Measurements from ENCODE around the gene LOC101059915.
"Not testable (repeated sequence)": the region's sequence is repeated elsewhere in the genome, so short reads cannot be mapped to it uniquely, and the experiment has no call there.

The LOC101059915 gene

DNA sequence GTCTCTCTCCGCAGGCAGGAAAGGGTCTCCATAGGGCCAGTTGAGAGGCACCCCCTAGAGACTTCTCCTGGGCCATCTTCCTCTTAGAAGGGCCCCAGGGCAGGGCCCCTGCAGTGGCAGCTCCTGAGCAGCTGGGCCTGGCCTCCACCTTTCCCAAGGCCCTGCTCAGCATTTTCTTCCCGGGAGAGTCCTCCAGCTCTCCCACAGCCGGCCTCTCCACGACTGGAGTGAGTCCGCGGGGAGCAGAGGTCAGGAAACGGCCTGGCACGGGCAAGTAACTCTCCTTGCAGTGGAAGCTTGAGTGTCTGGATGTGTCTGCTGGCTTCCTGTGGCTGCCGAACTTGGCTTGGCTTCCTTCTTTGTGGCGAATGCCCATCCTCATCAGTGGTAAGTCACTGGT lies 1.6 kb upstream of the LOC101059915 start:
- DNase-seq (peak in 1 of 2 donors; percentile 65), ATAC-seq (ENCODE audit: low FRiP score) (no peak)
- H3K36me3 ChIP-seq (ENCODE audit: control insufficient read depth in 1 of 2, insufficient read depth in 2 of 2, low read length in 1 of 2), result no peaks in the 10 kb centered on the region
- intact Hi-C loops (cut with DNase I), result no loop called here
- no peaks in the 10 kb centered on the region for H3K9me3 ChIP-seq (ENCODE audit: control insufficient read depth, low read length)
- H3K4me1 ChIP-seq (ENCODE audit: control insufficient read depth in 1 of 2, insufficient read depth in 2 of 2, low read length in 2 of 2), result no peaks in the 10 kb centered on the region
- H3K4me3 ChIP-seq (ENCODE audit: low read length in 2 of 2), result no peak overlapping the region
- WGBS, 2 donors, result 79 to 86% methylated on average over 10 of the region's 10 CpGs
- no peaks in the 10 kb centered on the region for H3K27me3 ChIP-seq (ENCODE audit: control insufficient read depth in 1 of 2, insufficient read depth in 2 of 2, low read length in 1 of 2)
- no peak overlapping the region for H3K27ac ChIP-seq (ENCODE audit: low read depth in 1 of 2, low read length in 2 of 2)

DNA sequence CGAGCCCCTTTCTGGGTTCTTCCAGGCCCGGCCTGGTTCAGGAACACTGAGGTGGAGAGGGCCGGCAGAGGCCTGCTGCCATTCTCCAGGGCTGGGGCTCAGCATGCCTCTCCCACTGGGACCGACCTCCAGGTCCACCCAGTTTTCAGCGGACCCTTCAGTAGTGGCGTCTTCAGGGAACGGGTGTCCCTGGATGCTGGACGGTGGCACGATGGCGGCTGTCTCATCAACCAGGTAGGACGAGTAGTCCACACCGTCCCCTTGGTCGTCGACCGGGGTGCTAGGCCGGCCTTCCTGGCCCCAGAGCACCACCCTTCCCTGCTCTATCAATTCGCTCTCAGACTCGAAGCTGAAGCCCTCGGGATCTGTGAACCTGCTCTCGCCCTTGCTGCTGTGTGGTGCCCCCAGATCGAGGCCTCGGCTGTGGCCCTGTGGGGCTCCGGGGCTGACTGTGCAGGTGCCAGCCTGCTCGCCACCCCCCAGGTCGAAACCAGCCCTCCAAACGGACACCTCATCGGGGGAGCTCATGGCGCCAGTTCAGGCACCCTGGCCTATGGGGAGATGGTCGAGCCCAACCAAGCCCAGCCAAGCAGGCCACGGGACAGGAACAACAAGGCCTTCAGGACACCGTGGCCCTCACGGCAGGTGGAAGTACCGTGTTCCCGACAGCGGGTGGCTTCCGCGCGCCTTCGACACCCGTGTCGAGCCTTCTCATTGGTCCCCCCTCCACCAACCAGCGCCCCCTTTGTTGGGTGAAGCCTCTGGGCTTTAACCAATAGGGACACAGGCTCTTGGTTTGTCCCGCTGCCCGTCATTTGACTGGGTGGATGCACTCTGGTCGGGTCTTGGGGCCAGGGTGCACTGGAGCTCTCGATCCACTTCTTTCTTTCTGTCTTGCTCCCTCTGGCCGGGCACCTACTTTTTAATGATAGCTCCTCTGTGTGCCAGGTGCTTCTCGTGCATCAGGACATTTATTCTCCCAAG lies 814 bp upstream of the LOC101059915 start:
- H3K4me1 ChIP-seq (ENCODE audit: control insufficient read depth in 1 of 2, insufficient read depth in 2 of 2, low read length in 2 of 2), result no peaks in the 10 kb centered on the region
- 94 to 96% methylated on average over 48 of the region's 48 CpGs for WGBS, 2 donors
- H3K4me3 ChIP-seq (ENCODE audit: low read length in 2 of 2), result no peak overlapping the region
- no peak overlapping the region for H3K27ac ChIP-seq (ENCODE audit: low read depth in 1 of 2, low read length in 2 of 2)
- DNase-seq, result peak in 1 of 2 donors; percentile 67
- intact Hi-C loops (cut with DNase I), result no loop called here
- H3K36me3 ChIP-seq (ENCODE audit: control insufficient read depth in 1 of 2, insufficient read depth in 2 of 2, low read length in 1 of 2), result no peaks in the 10 kb centered on the region
- H3K27me3 ChIP-seq (ENCODE audit: control insufficient read depth in 1 of 2, insufficient read depth in 2 of 2, low read length in 1 of 2), result no peaks in the 10 kb centered on the region
- no peak for ATAC-seq (ENCODE audit: low FRiP score)
- no peaks in the 10 kb centered on the region for H3K9me3 ChIP-seq (ENCODE audit: control insufficient read depth, low read length)

DNA sequence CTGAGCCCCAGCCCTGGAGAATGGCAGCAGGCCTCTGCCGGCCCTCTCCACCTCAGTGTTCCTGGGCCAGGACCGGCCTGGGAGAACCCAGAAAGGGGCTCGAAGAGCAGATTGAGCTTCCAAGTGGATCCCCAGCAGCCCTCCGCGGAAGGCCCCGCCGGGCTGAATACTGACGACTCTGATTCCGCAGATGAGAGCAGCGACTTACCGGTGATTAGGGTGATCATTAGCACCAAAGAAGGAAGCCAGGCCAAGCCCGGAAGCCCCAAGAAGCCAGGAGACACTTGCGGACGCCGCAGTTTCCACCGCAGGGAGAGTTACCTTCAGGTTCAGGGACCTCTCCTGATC lies 876 bp downstream of the LOC101059915 start:
- Histone ChIP-seq H3K9me3 (ENCODE audit: control insufficient read depth, low read length) (no peaks in the 10 kb centered on the region), H3K4me3 (ENCODE audit: low read length in 2 of 2) (no peak overlapping the region), H3K36me3 (ENCODE audit: control insufficient read depth in 1 of 2, insufficient read depth in 2 of 2, low read length in 1 of 2) (no peaks in the 10 kb centered on the region), H3K4me1 (ENCODE audit: control insufficient read depth in 1 of 2, insufficient read depth in 2 of 2, low read length in 2 of 2) (no peaks in the 10 kb centered on the region), H3K27me3 (ENCODE audit: control insufficient read depth in 1 of 2, insufficient read depth in 2 of 2, low read length in 1 of 2) (no peaks in the 10 kb centered on the region), H3K27ac (ENCODE audit: low read depth in 1 of 2, low read length in 2 of 2) (no peak overlapping the region)
- WGBS, 2 donors, result 93 to 95% methylated on average over 16 of the region's 16 CpGs
- ATAC-seq (ENCODE audit: low FRiP score), result no peak
- no peak for DNase-seq
- intact Hi-C loops (cut with DNase I), result no loop called here

DNA sequence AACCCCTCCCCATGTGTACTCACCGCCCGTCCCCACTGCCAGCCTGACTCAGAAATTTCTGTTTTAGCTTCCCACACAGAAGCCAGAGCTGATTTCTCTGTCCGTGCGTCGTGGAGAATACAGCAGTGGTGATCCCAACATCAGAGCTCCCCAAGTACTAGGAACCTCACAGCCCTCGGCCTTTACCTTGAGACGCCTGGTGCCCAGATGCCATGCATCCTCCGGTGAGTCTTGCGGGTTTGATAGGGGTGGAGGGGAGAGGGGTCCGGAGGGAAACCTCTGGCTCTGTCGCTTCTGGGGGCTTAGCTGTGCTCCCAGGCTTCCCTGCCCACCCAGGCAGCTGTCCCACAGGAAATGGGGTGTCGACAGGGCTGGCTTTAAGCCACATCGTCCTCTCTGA lies 2.1 kb downstream of the LOC101059915 start:
- H3K9me3 ChIP-seq (ENCODE audit: control insufficient read depth, low read length), result no peaks in the 10 kb centered on the region
- WGBS, 2 donors, result 44 to 51% methylated on average over 13 of the region's 13 CpGs
- no peak for ATAC-seq (ENCODE audit: low FRiP score)

DNA sequence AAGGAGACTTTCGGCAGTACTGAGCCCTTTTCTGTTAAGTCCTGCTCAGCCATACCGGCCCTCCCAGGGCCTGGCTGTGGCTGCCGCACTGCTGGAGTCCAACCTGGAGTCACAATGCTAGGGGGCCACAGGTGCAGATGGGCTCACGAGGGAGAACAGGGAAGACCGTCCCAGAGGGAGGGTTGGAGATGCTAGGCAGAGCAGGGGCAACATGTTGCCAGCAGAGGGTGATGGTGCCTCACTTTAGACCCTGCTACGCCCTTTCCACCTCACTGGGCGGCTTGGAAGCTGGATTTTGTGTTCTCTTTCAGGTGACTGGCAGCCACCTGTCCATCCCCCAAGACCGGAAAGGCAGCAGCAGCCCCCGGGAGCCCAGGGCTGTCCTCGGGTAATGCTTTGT lies 2.6 kb downstream of the LOC101059915 start:
- H3K36me3 ChIP-seq (ENCODE audit: control insufficient read depth in 1 of 2, insufficient read depth in 2 of 2, low read length in 1 of 2); H3K4me3 ChIP-seq (ENCODE audit: low read length in 2 of 2); H3K4me1 ChIP-seq (ENCODE audit: control insufficient read depth in 1 of 2, insufficient read depth in 2 of 2, low read length in 2 of 2); H3K27me3 ChIP-seq (ENCODE audit: control insufficient read depth in 1 of 2, insufficient read depth in 2 of 2, low read length in 1 of 2); ATAC-seq (ENCODE audit: low FRiP score); DNase-seq; intact Hi-C loops (cut with DNase I); H3K9me3 ChIP-seq (ENCODE audit: control insufficient read depth, low read length); H3K27ac ChIP-seq (ENCODE audit: low read depth in 1 of 2, low read length in 2 of 2): not testable (repeated sequence)
- WGBS, 2 donors, result 26 to 32% methylated on average over 9 to 10 of the region's 10 CpGs

More for the DNA sequence above, 2.1 kb downstream of the LOC101059915 start:
- H3K36me3 ChIP-seq (ENCODE audit: control insufficient read depth in 1 of 2, insufficient read depth in 2 of 2, low read length in 1 of 2), result no peaks in the 10 kb centered on the region
- no peak overlapping the region for H3K4me3 ChIP-seq (ENCODE audit: low read length in 2 of 2)
- H3K4me1 ChIP-seq (ENCODE audit: control insufficient read depth in 1 of 2, insufficient read depth in 2 of 2, low read length in 2 of 2), result no peaks in the 10 kb centered on the region
- DNase-seq, result no peak
- intact Hi-C loops (cut with DNase I), result no loop called here
- no peak overlapping the region for H3K27ac ChIP-seq (ENCODE audit: low read depth in 1 of 2, low read length in 2 of 2)
- H3K27me3 ChIP-seq (ENCODE audit: control insufficient read depth in 1 of 2, insufficient read depth in 2 of 2, low read length in 1 of 2), result no peaks in the 10 kb centered on the region

DNA sequence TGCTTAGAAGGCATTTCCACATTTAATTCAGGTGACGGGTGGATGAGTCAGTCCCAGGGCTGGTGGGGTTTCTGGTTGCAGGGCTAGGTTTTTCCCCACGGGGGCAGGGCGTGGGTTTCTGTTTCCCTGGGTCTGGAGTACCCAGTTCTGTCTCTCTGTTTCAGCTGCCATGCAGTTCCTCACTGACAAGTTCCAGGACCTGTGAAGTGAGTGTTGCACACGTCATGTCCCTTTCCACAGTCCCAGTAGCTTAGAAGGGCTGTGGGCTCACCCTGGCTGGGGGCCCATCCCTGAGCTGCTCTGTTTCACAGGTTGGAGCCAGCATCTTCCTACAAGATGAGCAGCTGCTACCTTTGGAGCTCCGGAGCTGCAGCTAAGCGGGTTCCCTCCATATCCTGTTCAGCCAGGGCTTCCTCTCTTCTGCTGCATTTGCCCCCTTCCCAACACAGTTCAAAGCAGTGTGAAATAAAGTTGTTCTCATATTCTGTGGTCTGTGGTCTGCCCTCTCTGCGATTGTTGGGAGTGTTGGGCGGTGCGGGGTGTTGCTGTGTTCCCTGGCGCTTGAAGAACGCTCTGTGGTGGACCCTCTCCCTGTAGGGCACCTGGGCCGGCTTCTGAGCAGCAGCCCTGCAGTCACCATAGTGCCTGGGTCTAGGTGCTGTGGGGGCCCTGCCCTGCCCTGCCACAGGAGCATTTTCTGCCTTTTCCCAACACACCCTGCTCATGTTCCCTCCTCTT lies 3.9 kb downstream of the LOC101059915 start:
- DNase-seq (no peak), ATAC-seq (ENCODE audit: low FRiP score) (no peak)
- intact Hi-C loops (cut with DNase I), result no loop called here
- no peak overlapping the region for H3K27ac ChIP-seq (ENCODE audit: low read depth in 1 of 2, low read length in 2 of 2)
- H3K4me3 ChIP-seq (ENCODE audit: low read length in 2 of 2), result no peak overlapping the region
- WGBS, 2 donors, result 79 to 85% methylated on average over 12 of the region's 12 CpGs
- no peaks in the 10 kb centered on the region for H3K4me1 ChIP-seq (ENCODE audit: control insufficient read depth in 1 of 2, insufficient read depth in 2 of 2, low read length in 2 of 2)
- H3K27me3 ChIP-seq (ENCODE audit: control insufficient read depth in 1 of 2, insufficient read depth in 2 of 2, low read length in 1 of 2), result no peaks in the 10 kb centered on the region
- H3K36me3 ChIP-seq (ENCODE audit: control insufficient read depth in 1 of 2, insufficient read depth in 2 of 2, low read length in 1 of 2), result no peaks in the 10 kb centered on the region
- H3K9me3 ChIP-seq (ENCODE audit: control insufficient read depth, low read length), result no peaks in the 10 kb centered on the region

DNA sequence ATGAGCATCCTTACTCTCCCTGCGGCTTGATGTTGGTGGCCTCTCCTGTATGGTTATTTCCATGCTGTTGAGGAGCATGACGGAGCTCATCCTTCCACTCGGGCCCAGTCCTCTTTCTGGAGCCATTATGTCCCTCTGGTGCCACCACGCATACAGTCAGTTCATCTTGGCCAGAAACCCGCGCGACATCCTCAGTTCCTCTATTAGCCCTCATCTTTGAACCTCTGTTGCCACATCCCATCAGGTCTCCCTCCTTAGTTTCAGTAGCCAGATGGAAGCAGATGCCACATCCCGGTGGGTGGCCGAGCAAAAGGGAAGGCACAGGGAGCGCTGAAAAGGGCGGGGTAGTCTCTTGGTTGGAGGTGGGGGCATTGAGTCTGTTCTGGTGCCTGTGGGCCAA lies 4.6 kb downstream of the LOC101059915 start:
- no peak overlapping the region for H3K27ac ChIP-seq (ENCODE audit: low read depth in 1 of 2, low read length in 2 of 2)
- WGBS, 2 donors, result 90 to 97% methylated on average over 11 of the region's 11 CpGs
- no peaks in the 10 kb centered on the region for H3K9me3 ChIP-seq (ENCODE audit: control insufficient read depth, low read length)
- intact Hi-C loops (cut with DNase I), result no loop called here
- no peak for ATAC-seq (ENCODE audit: low FRiP score)
- H3K4me1 ChIP-seq (ENCODE audit: control insufficient read depth in 1 of 2, insufficient read depth in 2 of 2, low read length in 2 of 2), result no peaks in the 10 kb centered on the region
- H3K4me3 ChIP-seq (ENCODE audit: low read length in 2 of 2), result no peak overlapping the region
- no peaks in the 10 kb centered on the region for H3K27me3 ChIP-seq (ENCODE audit: control insufficient read depth in 1 of 2, insufficient read depth in 2 of 2, low read length in 1 of 2)
- DNase-seq, result no peak
- no peaks in the 10 kb centered on the region for H3K36me3 ChIP-seq (ENCODE audit: control insufficient read depth in 1 of 2, insufficient read depth in 2 of 2, low read length in 1 of 2)

DNA sequence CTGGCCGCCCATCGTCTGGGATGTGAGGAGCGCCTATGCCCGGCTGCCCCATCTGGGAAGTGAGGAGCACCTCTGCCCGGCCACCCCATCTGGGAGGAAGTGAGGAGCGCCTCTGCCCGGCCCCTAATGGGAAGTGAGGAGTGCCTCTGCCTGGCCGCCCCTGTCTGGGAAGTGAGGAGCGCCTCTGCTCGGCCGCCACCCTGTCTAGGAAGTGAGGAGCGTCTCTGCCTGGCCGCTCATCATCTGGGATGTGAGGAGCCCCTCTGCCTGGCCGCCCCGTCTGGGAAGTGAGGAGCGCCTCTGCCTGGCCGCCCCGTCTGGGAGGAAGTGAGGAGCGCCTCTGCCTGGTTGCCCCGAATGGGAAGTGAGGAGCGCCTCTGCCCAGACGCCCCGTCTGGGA lies 8.3 kb downstream of the LOC101059915 start:
- H3K4me3 ChIP-seq (ENCODE audit: low read length in 2 of 2); intact Hi-C loops (cut with DNase I); H3K27ac ChIP-seq (ENCODE audit: low read depth in 1 of 2, low read length in 2 of 2); H3K36me3 ChIP-seq (ENCODE audit: control insufficient read depth in 1 of 2, insufficient read depth in 2 of 2, low read length in 1 of 2); H3K9me3 ChIP-seq (ENCODE audit: control insufficient read depth, low read length); H3K4me1 ChIP-seq (ENCODE audit: control insufficient read depth in 1 of 2, insufficient read depth in 2 of 2, low read length in 2 of 2); ATAC-seq (ENCODE audit: low FRiP score); H3K27me3 ChIP-seq (ENCODE audit: control insufficient read depth in 1 of 2, insufficient read depth in 2 of 2, low read length in 1 of 2): not testable (repeated sequence)
- 97 to 99% methylated on average over 20 to 23 of the region's 23 CpGs for WGBS, 2 donors
- DNase-seq, result peak in 1 of 2 donors; percentile 52

Data from aorta (tissue), 5 donors.